Measurements from ENCODE around the gene SGMS2. TPM values are rescaled to one million over a fixed set of nuclear protein-coding genes. Genes with fewer than 3 reads are reported as not detected.

SGMS2 gene
- total and polyA plus RNA-seq, 10 donors: 0.20 to 35.5 (median 4.9) TPM

GRCh38 chr4:107870916-107871786 is 46.4 kb downstream of the SGMS2 start:
- TF ChIP-seq POLR2A (IDR thresholded peaks at IDR 0.05) (no peak), POLR2AphosphoS5 (IDR thresholded peaks at IDR 0.05) (no peak)
- TF ChIP-seq, protein P1, sequence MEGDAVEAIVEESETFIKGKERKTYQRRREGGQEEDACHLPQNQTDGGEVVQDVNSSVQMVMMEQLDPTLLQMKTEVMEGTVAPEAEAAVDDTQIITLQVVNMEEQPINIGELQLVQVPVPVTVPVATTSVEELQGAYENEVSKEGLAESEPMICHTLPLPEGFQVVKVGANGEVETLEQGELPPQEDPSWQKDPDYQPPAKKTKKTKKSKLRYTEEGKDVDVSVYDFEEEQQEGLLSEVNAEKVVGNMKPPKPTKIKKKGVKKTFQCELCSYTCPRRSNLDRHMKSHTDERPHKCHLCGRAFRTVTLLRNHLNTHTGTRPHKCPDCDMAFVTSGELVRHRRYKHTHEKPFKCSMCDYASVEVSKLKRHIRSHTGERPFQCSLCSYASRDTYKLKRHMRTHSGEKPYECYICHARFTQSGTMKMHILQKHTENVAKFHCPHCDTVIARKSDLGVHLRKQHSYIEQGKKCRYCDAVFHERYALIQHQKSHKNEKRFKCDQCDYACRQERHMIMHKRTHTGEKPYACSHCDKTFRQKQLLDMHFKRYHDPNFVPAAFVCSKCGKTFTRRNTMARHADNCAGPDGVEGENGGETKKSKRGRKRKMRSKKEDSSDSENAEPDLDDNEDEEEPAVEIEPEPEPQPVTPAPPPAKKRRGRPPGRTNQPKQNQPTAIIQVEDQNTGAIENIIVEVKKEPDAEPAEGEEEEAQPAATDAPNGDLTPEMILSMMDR (IDR thresholded peaks at IDR 0.05 in 8 of 11, conservative IDR thresholded peaks at IDR 0.05 in 3 of 11): no peak
- Histone ChIP-seq H3K36me3 (no peaks in the 10 kb centered on the region), H3K4me3 (no peak overlapping the region), H3K27me3 (replicated peaks in 1 of 7) (no peaks in the 10 kb centered on the region), H3K27ac (no peak overlapping the region), H3K4me1 (no peaks in the 10 kb centered on the region), H3K9me3 (no peaks in the 10 kb centered on the region)
- intact Hi-C loops (cut with DNase I; ENCODE audit: low total_unique reads): no loop called here
- no peak for DNase-seq
- 60 to 77% (median 72%) methylated on average over 8 of the region's 8 CpGs for WGBS, 5 donors

DNA sequence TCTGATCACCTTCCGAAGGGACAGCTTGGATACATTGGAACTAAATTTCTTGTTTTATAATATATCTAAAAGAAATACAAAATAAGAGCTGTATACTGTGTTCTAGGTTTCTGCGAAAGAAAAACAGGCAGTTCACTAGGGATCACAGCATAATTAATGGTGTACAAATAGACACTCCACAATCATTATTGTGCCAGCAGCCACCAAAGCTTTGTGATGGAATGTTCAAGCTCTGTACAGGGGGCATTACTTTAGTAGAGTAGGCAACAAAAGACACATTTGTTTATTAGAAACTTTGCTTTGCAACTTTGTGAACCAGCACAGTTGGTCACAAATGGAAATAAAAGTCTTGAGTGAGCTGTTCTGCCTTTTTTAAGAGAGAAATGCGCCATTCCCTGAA is 49.3 kb downstream of the SGMS2 start:
- WGBS, 5 donors: 86 to 96% (median 89%) methylated on average over 3 of the region's 3 CpGs
- intact Hi-C loops (cut with DNase I; ENCODE audit: low total_unique reads): no loop called here
- no peak for DNase-seq
- Histone ChIP-seq H3K27ac (no peak overlapping the region), H3K4me1 (no peaks in the 10 kb centered on the region), H3K36me3 (no peaks in the 10 kb centered on the region), H3K9me3 (no peaks in the 10 kb centered on the region), H3K27me3 (replicated peaks in 1 of 7) (no peaks in the 10 kb centered on the region), H3K4me3 (no peak overlapping the region)
- TF ChIP-seq POLR2AphosphoS5 (IDR thresholded peaks at IDR 0.05) (no peak), POLR2A (IDR thresholded peaks at IDR 0.05) (no peak)
- TF ChIP-seq, protein P1 (IDR thresholded peaks at IDR 0.05 in 8 of 11, conservative IDR thresholded peaks at IDR 0.05 in 3 of 11): no peak

DNA sequence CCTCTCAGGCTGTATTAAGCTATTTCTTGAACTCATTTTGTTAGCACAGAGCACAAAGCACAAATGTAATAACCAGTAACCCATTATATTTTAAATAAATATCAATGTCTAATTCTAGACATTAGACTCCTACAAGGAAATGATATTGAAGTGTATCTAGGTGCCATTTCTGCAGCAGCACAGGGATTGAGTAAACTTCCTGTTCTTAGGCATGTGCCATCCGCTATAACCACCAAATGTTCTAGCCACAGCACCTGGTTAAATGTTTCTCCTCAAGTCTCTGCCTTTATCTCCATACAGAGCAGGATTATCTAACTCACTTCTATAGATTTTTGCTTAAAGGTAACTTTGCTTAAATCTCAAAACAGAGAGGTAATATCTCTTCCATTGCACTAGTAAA is 51.4 kb downstream of the SGMS2 start:
- Histone ChIP-seq H3K4me3 (no peak overlapping the region), H3K4me1 (no peaks in the 10 kb centered on the region), H3K27me3 (replicated peaks in 1 of 7) (no peaks in the 10 kb centered on the region), H3K36me3 (no peaks in the 10 kb centered on the region), H3K27ac (no peak overlapping the region), H3K9me3 (no peaks in the 10 kb centered on the region)
- intact Hi-C loops (cut with DNase I; ENCODE audit: low total_unique reads): no loop called here
- no peak for DNase-seq
- TF ChIP-seq, protein P1 (IDR thresholded peaks at IDR 0.05 in 8 of 11, conservative IDR thresholded peaks at IDR 0.05 in 3 of 11): no peak
- TF ChIP-seq POLR2AphosphoS5 (IDR thresholded peaks at IDR 0.05): no peak
- TF ChIP-seq POLR2A (IDR thresholded peaks at IDR 0.05): no peak
- 32 to 46% (median 43%) methylated on average over 1 of the region's 1 CpG for WGBS, 5 donors

DNA sequence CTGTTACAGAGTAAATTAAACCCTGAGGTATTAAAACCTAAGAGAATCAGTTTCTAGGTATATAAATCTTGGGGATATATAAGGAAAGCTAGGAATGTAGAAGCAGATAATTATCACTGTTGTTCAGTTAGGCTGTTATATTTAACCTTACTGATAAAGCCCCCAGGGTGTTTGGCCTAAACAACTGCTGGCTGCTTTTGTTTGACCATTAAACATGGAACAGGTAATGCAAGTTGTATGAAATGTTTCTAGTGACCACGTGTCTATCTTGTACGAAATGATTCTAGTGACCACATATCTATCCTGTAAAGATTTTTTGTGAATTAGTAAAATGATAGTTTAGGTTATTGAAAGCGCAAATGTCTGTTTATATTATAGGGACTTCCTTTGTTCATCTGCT is 52.6 kb downstream of the SGMS2 start:
- intact Hi-C loops (cut with DNase I; ENCODE audit: low total_unique reads): no loop called here
- no peak overlapping the region for H3K27ac ChIP-seq
- H3K27me3 ChIP-seq (replicated peaks in 1 of 7): no peaks in the 10 kb centered on the region
- H3K4me3 ChIP-seq: no peak overlapping the region
- no peaks in the 10 kb centered on the region for H3K36me3 ChIP-seq
- WGBS, 5 donors: 56 to 93% (median 74%) methylated on average over 3 of the region's 3 CpGs
- H3K4me1 ChIP-seq: no peaks in the 10 kb centered on the region
- no peaks in the 10 kb centered on the region for H3K9me3 ChIP-seq
- TF ChIP-seq POLR2AphosphoS5 (IDR thresholded peaks at IDR 0.05): no peak
- TF ChIP-seq POLR2A (IDR thresholded peaks at IDR 0.05): no peak
- TF ChIP-seq, protein P1 (IDR thresholded peaks at IDR 0.05 in 8 of 11, conservative IDR thresholded peaks at IDR 0.05 in 3 of 11): no peak
- DNase-seq: no peak
